ENCODE results near the gene PRKCE.

PRKCE gene

GRCh38 chr2:46050489-46050888, 399.0 kb downstream of the PRKCE start:
- H3K9me3 ChIP-seq (ENCODE audit: control insufficient read depth in 1 of 2, low read length in 2 of 2), result no peaks in the 10 kb centered on the region
- H3K4me1 ChIP-seq (ENCODE audit: control insufficient read depth in 1 of 2, insufficient read depth in 2 of 2, low read length in 2 of 2), result no peaks in the 10 kb centered on the region
- H3K27ac ChIP-seq (ENCODE audit: low read depth, low read length), result no peak overlapping the region
- peaks cover 0 to 3% of the 10 kb centered on the region in 2 donors for H3K36me3 ChIP-seq (ENCODE audit: control insufficient read depth in 1 of 2, insufficient read depth in 2 of 2, low read length in 2 of 2)
- no peak overlapping the region for H3K9ac ChIP-seq (ENCODE audit: low read depth in 1 of 2, low read length in 2 of 2)
- no peak overlapping the region for H3K4me3 ChIP-seq (ENCODE audit: low read depth in 1 of 2, low read length in 2 of 2)
- H3K27me3 ChIP-seq (ENCODE audit: control insufficient read depth in 1 of 2, insufficient read depth in 2 of 2, low read length in 2 of 2), result no peaks in the 10 kb centered on the region

GRCh38 chr2:46051085-46051484, 399.6 kb downstream of the PRKCE start:
- Histone ChIP-seq H3K36me3 (ENCODE audit: control insufficient read depth in 1 of 2, insufficient read depth in 2 of 2, low read length in 2 of 2) (peaks cover 0 to 3% of the 10 kb centered on the region in 2 donors), H3K9ac (ENCODE audit: low read depth in 1 of 2, low read length in 2 of 2) (no peak overlapping the region), H3K9me3 (ENCODE audit: control insufficient read depth in 1 of 2, low read length in 2 of 2) (no peaks in the 10 kb centered on the region), H3K27ac (ENCODE audit: low read depth, low read length) (no peak overlapping the region), H3K4me1 (ENCODE audit: control insufficient read depth in 1 of 2, insufficient read depth in 2 of 2, low read length in 2 of 2) (no peaks in the 10 kb centered on the region), H3K27me3 (ENCODE audit: control insufficient read depth in 1 of 2, insufficient read depth in 2 of 2, low read length in 2 of 2) (no peaks in the 10 kb centered on the region), H3K4me3 (ENCODE audit: low read depth in 1 of 2, low read length in 2 of 2) (no peak overlapping the region)

GRCh38 chr2:46053564-46053963, 402.1 kb downstream of the PRKCE start:
- Histone ChIP-seq H3K36me3 (ENCODE audit: control insufficient read depth in 1 of 2, insufficient read depth in 2 of 2, low read length in 2 of 2) (peaks cover 0 to 3% of the 10 kb centered on the region in 2 donors), H3K4me1 (ENCODE audit: control insufficient read depth in 1 of 2, insufficient read depth in 2 of 2, low read length in 2 of 2) (no peaks in the 10 kb centered on the region), H3K9ac (ENCODE audit: low read depth in 1 of 2, low read length in 2 of 2) (no peak overlapping the region), H3K27me3 (ENCODE audit: control insufficient read depth in 1 of 2, insufficient read depth in 2 of 2, low read length in 2 of 2) (no peaks in the 10 kb centered on the region), H3K4me3 (ENCODE audit: low read depth in 1 of 2, low read length in 2 of 2) (no peak overlapping the region), H3K9me3 (ENCODE audit: control insufficient read depth in 1 of 2, low read length in 2 of 2) (no peaks in the 10 kb centered on the region), H3K27ac (ENCODE audit: low read depth, low read length) (no peak overlapping the region)

GRCh38 chr2:46056541-46056940, 405.1 kb downstream of the PRKCE start:
- no peak overlapping the region for H3K27ac ChIP-seq (ENCODE audit: low read depth, low read length)
- no peaks in the 10 kb centered on the region for H3K4me1 ChIP-seq (ENCODE audit: control insufficient read depth in 1 of 2, insufficient read depth in 2 of 2, low read length in 2 of 2)
- no peak overlapping the region for H3K4me3 ChIP-seq (ENCODE audit: low read depth in 1 of 2, low read length in 2 of 2)
- no peaks in the 10 kb centered on the region for H3K27me3 ChIP-seq (ENCODE audit: control insufficient read depth in 1 of 2, insufficient read depth in 2 of 2, low read length in 2 of 2)
- peaks cover 0 to 3% of the 10 kb centered on the region in 2 donors for H3K36me3 ChIP-seq (ENCODE audit: control insufficient read depth in 1 of 2, insufficient read depth in 2 of 2, low read length in 2 of 2)
- no peaks in the 10 kb centered on the region for H3K9me3 ChIP-seq (ENCODE audit: control insufficient read depth in 1 of 2, low read length in 2 of 2)
- no peak overlapping the region for H3K9ac ChIP-seq (ENCODE audit: low read depth in 1 of 2, low read length in 2 of 2)

- Histone ChIP-seq H3K4me3 (ENCODE audit: low read depth in 1 of 2, low read length in 2 of 2) (no peak overlapping the region), H3K4me1 (ENCODE audit: control insufficient read depth in 1 of 2, insufficient read depth in 2 of 2, low read length in 2 of 2) (peaks cover 0 to 3% of the 10 kb centered on the region in 2 donors), H3K27ac (ENCODE audit: low read depth, low read length) (no peak overlapping the region), H3K36me3 (ENCODE audit: control insufficient read depth in 1 of 2, insufficient read depth in 2 of 2, low read length in 2 of 2) (no peaks in the 10 kb centered on the region), H3K27me3 (ENCODE audit: control insufficient read depth in 1 of 2, insufficient read depth in 2 of 2, low read length in 2 of 2) (no peaks in the 10 kb centered on the region), H3K9me3 (ENCODE audit: control insufficient read depth in 1 of 2, low read length in 2 of 2) (no peaks in the 10 kb centered on the region), H3K9ac (ENCODE audit: low read depth in 1 of 2, low read length in 2 of 2) (no peak overlapping the region)
Measured at GRCh38 chr2:46058140-46058539, 406.7 kb downstream of the PRKCE start.

- Histone ChIP-seq H3K36me3 (ENCODE audit: control insufficient read depth in 1 of 2, insufficient read depth in 2 of 2, low read length in 2 of 2) (no peaks in the 10 kb centered on the region), H3K9me3 (ENCODE audit: control insufficient read depth in 1 of 2, low read length in 2 of 2) (no peaks in the 10 kb centered on the region), H3K27me3 (ENCODE audit: control insufficient read depth in 1 of 2, insufficient read depth in 2 of 2, low read length in 2 of 2) (no peaks in the 10 kb centered on the region), H3K4me3 (ENCODE audit: low read depth in 1 of 2, low read length in 2 of 2) (no peak overlapping the region), H3K27ac (ENCODE audit: low read depth, low read length) (no peak overlapping the region), H3K4me1 (ENCODE audit: control insufficient read depth in 1 of 2, insufficient read depth in 2 of 2, low read length in 2 of 2) (peaks cover 0 to 3% of the 10 kb centered on the region in 2 donors), H3K9ac (ENCODE audit: low read depth in 1 of 2, low read length in 2 of 2) (no peak overlapping the region)
Measured at GRCh38 chr2:46062637-46063412, 411.4 kb downstream of the PRKCE start.

GRCh38 chr2:46064396-46064795, 412.9 kb downstream of the PRKCE start:
- Histone ChIP-seq H3K4me1 (ENCODE audit: control insufficient read depth in 1 of 2, insufficient read depth in 2 of 2, low read length in 2 of 2) (peaks cover 0 to 3% of the 10 kb centered on the region in 2 donors), H3K9ac (ENCODE audit: low read depth in 1 of 2, low read length in 2 of 2) (no peak overlapping the region), H3K36me3 (ENCODE audit: control insufficient read depth in 1 of 2, insufficient read depth in 2 of 2, low read length in 2 of 2) (no peaks in the 10 kb centered on the region), H3K9me3 (ENCODE audit: control insufficient read depth in 1 of 2, low read length in 2 of 2) (no peaks in the 10 kb centered on the region), H3K4me3 (ENCODE audit: low read depth in 1 of 2, low read length in 2 of 2) (no peak overlapping the region), H3K27ac (ENCODE audit: low read depth, low read length) (no peak overlapping the region), H3K27me3 (ENCODE audit: control insufficient read depth in 1 of 2, insufficient read depth in 2 of 2, low read length in 2 of 2) (no peaks in the 10 kb centered on the region)

- no peaks in the 10 kb centered on the region for H3K27me3 ChIP-seq (ENCODE audit: control insufficient read depth in 1 of 2, insufficient read depth in 2 of 2, low read length in 2 of 2)
- no peaks in the 10 kb centered on the region for H3K36me3 ChIP-seq (ENCODE audit: control insufficient read depth in 1 of 2, insufficient read depth in 2 of 2, low read length in 2 of 2)
- no peak overlapping the region for H3K27ac ChIP-seq (ENCODE audit: low read depth, low read length)
- H3K4me1 ChIP-seq (ENCODE audit: control insufficient read depth in 1 of 2, insufficient read depth in 2 of 2, low read length in 2 of 2), result peaks cover 0 to 3% of the 10 kb centered on the region in 2 donors
- H3K9me3 ChIP-seq (ENCODE audit: control insufficient read depth in 1 of 2, low read length in 2 of 2), result no peaks in the 10 kb centered on the region
- no peak overlapping the region for H3K4me3 ChIP-seq (ENCODE audit: low read depth in 1 of 2, low read length in 2 of 2)
- no peak overlapping the region for H3K9ac ChIP-seq (ENCODE audit: low read depth in 1 of 2, low read length in 2 of 2)
Measured at GRCh38 chr2:46065152-46065551, 413.7 kb downstream of the PRKCE start.

- peaks cover 0 to 3% of the 10 kb centered on the region in 2 donors for H3K4me1 ChIP-seq (ENCODE audit: control insufficient read depth in 1 of 2, insufficient read depth in 2 of 2, low read length in 2 of 2)
- no peaks in the 10 kb centered on the region for H3K9me3 ChIP-seq (ENCODE audit: control insufficient read depth in 1 of 2, low read length in 2 of 2)
- H3K4me3 ChIP-seq (ENCODE audit: low read depth in 1 of 2, low read length in 2 of 2), result no peak overlapping the region
- no peaks in the 10 kb centered on the region for H3K36me3 ChIP-seq (ENCODE audit: control insufficient read depth in 1 of 2, insufficient read depth in 2 of 2, low read length in 2 of 2)
- H3K9ac ChIP-seq (ENCODE audit: low read depth in 1 of 2, low read length in 2 of 2), result no peak overlapping the region
- H3K27me3 ChIP-seq (ENCODE audit: control insufficient read depth in 1 of 2, insufficient read depth in 2 of 2, low read length in 2 of 2), result no peaks in the 10 kb centered on the region
- H3K27ac ChIP-seq (ENCODE audit: low read depth, low read length), result no peak overlapping the region
Measured at GRCh38 chr2:46066116-46066515, 414.6 kb downstream of the PRKCE start.

GRCh38 chr2:46066601-46067000, 415.1 kb downstream of the PRKCE start:
- no peak overlapping the region for H3K4me3 ChIP-seq (ENCODE audit: low read depth in 1 of 2, low read length in 2 of 2)
- peaks cover 0 to 3% of the 10 kb centered on the region in 2 donors for H3K4me1 ChIP-seq (ENCODE audit: control insufficient read depth in 1 of 2, insufficient read depth in 2 of 2, low read length in 2 of 2)
- H3K9me3 ChIP-seq (ENCODE audit: control insufficient read depth in 1 of 2, low read length in 2 of 2), result no peaks in the 10 kb centered on the region
- no peaks in the 10 kb centered on the region for H3K27me3 ChIP-seq (ENCODE audit: control insufficient read depth in 1 of 2, insufficient read depth in 2 of 2, low read length in 2 of 2)
- no peak overlapping the region for H3K9ac ChIP-seq (ENCODE audit: low read depth in 1 of 2, low read length in 2 of 2)
- H3K27ac ChIP-seq (ENCODE audit: low read depth, low read length), result no peak overlapping the region
- no peaks in the 10 kb centered on the region for H3K36me3 ChIP-seq (ENCODE audit: control insufficient read depth in 1 of 2, insufficient read depth in 2 of 2, low read length in 2 of 2)
